Hematopoietic multipotent progenitor cell treated with erythropoietin and hydrocortisone succinate and interleukin-3 and kit ligand, for 4 days (in vitro differentiated cells): ENCODE measurements around the gene SESN1.
"Not testable (repeated sequence)": the region's sequence is repeated elsewhere in the genome, so short reads cannot be mapped to it uniquely, and the experiment has no call there.

Experiments used
- DNase-seq: peaks from one replicate; pipeline ENCODE4 v3.0.0-alpha.2; 2015

The SESN1 gene

DNA sequence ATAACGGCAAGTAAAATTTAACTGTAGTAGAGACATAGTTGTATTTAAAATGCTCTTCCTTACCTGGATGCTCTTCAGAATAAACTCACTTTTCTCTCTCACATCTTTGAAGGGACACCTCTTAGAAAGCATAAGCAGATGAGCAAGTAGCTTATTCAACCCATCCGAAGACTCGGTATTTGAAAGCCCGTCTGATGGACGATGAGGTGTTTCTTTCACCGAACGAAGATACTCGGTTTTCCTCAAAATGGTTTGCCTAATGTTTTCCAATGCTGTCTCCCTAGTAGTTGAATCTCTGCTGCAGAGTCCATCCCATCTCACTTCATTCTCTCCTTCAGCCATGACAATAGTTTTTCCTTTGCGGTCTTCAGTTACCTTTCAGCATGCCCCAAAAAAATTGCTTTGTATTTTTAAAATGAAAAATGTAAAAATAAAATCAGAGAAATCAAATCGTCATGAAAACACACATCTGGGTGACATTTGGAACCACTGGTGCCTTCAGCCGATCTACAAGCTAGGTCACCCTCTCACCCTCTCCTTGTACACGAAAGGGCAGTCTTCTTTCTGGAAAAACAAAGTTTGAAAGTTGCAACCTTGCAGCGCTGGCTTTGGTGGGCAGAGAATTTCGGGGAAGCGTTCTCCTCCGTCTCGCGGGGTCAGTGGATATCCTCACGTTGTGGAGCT, 772 bp downstream of the SESN1 start:
- DNase-seq, result no peak

DNA sequence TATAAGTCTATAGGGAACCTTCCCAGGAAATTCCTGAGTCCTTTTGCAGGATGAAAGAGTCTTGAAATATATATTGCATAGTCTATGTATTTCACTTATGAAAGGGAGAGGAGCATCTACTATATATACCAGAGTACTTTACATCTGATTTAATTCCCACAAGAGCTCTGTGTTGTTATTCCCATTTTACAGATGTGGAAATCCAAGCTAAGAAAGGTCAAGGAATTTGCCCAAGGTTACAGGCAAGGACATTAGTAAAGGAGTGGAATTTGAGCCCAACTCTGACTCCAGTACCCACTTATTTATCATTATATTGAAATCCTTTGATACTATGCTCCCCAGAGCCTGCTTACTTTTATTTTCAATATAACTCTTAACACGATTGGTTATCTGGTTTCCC, 2.6 kb downstream of the SESN1 start:
- DNase-seq, result no peak

DNA sequence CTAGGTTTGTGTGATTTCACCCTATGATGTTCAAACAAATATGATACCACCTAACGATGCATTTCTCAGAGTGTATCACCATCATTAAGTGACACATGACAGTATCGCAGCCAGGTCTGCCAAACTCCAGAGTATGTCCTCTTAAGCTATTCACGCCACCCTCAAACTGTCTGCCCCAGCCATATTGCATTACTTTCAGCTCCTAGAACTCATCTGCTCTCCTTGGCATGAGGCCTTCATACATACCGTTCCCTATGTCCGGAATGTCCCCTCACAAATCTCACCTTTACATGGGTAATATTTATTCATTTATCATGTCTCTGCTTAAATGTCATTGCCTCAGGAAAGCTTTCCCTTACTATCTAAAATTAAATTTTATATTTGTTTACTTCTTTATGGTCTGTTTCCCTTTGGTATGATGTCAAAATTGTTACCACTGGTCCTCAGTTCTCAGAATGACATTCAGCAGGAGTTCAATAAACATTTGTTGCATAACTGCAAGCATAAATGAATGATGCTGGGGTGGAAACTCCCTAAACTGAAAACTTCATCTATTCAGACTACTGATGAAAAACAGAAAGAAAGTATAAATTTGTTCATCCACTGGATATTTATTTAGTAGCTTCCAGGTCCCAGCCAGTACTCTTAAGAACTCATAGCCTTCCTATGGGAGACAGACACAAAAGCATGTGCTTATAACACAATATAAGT, 3.2 kb downstream of the SESN1 start:
- DNase-seq, result no peak

DNA sequence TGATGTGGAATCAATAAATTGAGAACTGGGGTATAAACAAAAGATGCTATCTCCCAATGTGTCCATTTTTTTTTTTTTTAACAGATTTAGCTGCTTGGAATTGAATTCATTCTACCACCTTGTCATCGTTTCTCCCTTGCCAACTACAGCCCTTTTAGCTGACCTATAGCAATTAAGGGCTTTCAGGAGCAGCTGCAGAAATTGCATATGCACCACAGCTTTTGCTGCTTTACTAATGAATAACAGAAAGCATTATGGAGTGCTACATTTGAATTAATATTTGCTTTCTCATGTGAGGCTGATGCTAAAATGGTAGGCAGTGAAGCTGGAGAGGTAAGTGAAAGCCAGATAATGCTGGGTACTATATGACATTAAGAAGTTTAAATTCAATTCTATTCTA, 5.7 kb downstream of the SESN1 start:
- DNase-seq, result no peak

DNA sequence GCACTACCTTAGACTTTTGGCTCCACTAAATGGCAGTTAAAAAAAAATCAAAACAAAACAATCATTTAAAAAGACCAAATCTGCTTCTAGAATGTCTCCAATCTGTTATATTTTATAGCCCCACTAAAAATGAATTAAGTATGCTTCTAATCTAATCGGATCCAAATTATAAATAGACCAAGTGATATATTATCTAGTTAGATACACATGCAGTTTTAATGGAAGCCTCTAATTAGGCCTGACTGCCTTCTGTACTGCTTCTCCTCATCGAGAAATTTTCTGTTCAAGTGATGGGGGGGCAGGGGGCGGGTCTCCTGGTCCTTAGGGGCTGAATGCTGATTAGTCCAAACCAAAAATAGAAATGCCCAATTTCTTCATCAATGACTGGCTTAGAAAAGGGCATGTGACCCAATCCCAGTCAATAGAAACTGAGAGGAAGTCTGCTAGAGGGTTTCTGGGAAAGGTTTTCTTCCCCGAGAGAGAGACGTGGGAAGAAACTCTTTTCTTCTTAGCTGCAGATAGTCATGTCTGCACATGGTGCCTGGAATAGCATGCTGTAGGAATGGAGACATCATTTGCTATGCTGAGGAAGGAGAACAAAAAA, 6.9 kb downstream of the SESN1 start:
- no peak for DNase-seq

DNA sequence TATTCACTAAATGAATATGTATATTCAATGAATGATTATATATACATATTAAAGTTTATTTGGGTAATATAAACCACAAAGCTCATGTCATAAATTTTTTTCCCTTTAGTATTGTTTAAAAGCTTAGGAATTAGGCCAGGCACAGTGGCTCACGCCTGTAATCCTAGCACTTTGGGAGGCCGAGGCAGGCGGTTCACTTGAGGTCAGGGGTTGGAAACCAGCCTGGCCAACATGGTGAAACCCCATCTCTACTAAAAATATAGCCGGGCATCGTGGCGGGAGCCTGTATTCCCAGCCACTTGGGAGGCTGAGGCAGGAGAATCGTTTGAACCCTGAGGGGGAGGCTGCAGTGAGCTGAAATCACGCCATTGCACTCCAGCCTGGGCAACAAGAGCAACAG, 10.5 kb downstream of the SESN1 start:
- DNase-seq, result not testable (repeated sequence)

DNA sequence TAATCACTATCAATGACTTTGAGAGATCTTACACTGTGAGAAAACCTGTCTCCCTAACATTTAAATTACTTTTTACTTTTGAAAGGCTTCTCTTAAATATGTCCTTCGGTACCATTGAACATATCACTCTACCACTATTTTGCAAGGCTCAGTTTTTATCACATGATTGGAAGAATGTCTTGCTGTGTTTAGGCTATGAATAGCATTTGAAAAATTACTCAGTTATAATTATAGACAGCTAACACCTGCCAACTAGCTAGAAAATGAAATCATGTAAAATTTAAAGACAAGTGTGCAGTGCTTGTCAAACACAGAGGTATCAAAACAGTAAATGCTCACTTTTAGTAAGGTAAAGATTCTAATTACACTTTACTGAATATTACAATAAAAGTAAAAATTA, 11.0 kb downstream of the SESN1 start:
- no peak for DNase-seq

DNA sequence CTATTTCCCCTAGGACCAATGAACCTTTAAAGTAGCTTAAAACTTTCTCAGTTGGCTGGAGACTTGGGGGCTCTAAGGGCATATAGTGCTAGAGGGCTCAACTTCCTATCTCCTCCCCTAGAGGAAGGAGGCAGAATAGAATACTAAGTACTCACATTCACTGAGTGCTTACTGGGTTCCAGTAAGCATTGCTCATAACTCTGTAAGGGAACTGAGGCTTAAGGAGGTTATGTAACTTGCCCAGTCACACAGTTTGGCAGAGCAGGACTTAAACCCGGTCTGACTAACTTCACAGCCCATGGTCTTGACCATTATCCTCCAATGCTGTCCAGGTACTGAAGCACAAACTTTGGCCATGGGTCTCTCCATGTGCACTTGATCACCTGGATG, 12.5 kb downstream of the SESN1 start:
- DNase-seq, result peak; percentile 42

DNA sequence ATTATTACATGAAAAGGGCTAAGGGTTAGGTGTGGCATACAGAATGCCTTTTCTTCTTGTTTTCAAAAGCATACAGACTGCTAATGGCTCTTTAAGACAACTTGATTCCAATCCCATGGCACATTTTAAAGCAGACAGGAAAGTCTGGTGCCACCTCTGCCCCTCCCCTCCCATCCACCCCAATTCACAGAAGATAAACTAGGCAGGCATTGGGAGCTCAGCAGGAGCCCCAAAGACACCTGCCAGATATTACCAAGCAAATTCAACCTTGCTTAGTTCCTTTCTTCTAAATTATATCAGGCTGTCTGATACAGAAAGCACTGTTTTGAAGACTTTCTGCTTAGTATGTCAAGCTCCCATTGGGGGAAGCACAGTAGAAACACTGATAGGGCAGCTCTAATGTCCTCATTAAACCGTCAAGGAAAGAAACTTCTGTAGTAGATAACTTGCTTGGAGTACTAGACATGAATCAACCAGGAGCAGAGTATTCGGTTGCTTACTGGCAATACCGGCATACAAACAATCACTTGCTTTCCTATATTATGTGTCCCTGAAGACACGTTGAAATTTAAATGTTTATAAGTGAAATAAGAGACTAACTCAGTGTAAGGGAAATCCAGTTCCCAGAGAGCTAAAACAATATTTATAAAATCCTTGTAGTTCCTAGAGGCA, 13.0 kb downstream of the SESN1 start:
- no peak for DNase-seq

DNA sequence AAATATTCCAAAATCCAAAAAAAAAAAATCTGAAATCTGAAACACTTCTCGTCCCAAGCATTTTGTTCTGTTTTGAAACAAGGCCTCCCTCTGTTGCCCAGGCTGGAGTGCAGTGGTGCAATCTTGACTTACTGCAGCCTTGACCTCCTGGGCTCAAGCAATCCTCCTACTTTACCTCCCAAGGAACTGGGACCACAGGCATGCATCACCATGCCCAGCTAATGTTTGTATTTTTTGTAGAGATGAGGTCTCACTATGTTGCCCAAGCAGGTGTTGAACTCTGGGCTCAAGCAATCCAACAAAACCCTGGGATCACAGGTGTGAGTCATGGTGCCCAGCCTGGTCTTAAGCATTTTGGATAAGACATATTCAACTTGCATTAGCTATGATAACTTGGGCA, 13.6 kb downstream of the SESN1 start:
- no peak for DNase-seq

DNA sequence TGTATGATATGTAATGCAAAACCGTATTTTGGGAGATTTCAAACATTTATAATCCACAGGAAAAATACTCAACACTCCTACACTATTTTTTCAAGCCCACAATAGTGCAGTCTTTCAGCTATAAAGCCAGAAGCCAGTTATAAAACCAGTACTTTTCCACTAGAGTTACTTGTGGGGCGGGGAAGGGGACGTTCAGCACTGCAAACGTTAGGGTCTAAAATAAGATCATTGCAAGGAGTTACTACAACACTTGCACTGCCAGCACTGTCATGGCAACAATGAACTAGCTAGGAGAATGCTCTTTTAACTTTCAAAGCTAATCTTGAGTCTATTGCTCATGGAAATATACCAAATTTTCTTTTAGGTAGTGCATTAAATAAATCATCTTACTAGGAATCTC, 14.7 kb downstream of the SESN1 start:
- DNase-seq, result peak; percentile 51

DNA sequence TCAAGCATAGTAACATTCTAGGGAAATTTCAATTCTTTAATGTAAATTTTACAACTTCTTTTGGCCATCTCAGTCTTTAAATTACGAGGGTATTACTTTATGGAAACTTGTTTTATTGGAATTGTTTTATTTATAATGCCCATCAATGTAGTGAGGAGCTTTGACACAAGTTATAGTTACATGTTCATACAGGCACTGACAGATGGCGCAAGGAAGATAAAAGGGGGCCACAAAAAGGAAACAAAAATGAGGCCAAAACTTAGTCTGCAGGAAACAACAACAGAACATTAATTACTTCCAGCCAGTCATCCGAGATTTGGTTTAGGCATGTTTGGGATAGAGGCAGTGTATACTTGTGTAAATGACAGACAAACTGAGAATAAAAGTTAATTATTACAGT, 18.3 kb downstream of the SESN1 start:
- peak; percentile 79 for DNase-seq

DNA sequence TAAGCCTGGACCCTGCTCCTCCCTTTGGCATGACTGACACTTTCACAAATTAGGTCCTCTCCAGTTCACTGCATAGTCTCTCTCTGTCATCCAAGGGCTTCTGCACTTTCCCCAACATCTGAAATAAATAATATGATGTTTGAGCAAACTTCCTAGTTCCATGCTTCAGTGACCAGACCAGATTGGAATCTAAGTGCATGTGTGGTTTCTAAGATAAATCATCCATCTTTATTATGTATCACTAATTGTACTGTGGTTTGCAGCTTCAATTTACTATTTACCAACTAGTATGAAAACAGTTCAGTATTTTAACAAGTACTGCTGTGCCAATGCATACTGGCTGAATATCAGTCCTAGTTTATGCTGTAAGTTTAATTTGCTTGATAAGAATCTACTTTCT, 18.7 kb downstream of the SESN1 start:
- DNase-seq, result no peak

DNA sequence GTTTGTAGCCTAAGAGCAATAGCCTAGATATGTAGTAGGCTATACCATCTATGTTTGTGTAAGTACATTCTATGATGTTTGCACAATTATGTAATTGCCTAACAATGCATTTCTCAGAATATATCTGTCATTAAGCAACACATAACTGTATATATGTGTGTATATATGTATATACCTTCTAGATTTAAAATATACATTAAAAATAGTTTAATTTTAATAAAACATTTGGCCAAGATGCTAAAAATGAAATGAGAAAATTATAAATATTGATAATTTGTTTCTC, 20.6 kb downstream of the SESN1 start:
- DNase-seq, result no peak

DNA sequence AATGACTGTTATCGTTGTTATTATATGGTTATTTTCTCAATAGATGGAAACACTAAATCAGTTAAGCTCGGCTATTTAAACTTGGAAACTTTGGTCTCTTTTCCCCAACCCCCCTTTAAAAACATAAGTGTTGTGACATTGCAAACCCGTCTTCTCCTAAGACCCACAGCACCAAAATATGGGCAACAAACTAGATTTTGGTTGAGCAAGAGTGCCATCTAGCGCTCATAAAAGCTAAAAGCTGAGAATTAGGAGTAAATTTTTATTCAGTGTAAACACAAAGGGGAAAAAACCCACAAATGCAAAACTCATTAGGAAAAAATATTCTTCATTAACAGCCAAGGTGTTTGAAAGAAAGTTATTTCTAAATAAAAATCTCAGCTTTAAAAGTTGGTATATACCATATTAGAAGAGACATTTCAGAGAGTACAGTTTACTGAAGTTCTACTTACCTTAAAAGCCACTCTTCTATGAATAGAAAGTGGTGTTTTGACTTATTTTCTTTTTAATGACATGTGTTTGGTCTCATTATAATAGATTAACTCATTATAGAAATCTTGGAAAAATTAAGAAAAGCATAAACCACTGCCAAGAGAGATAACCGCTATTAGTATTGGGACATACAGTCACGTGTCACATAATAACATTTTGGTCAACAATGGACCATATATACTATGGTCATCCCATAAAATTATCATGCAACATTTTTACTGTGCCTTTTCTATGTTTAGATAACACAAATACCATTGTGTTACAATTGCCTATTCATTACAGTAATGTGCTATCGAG, 21.1 kb downstream of the SESN1 start:
- DNase-seq, result peak; percentile 90

DNA sequence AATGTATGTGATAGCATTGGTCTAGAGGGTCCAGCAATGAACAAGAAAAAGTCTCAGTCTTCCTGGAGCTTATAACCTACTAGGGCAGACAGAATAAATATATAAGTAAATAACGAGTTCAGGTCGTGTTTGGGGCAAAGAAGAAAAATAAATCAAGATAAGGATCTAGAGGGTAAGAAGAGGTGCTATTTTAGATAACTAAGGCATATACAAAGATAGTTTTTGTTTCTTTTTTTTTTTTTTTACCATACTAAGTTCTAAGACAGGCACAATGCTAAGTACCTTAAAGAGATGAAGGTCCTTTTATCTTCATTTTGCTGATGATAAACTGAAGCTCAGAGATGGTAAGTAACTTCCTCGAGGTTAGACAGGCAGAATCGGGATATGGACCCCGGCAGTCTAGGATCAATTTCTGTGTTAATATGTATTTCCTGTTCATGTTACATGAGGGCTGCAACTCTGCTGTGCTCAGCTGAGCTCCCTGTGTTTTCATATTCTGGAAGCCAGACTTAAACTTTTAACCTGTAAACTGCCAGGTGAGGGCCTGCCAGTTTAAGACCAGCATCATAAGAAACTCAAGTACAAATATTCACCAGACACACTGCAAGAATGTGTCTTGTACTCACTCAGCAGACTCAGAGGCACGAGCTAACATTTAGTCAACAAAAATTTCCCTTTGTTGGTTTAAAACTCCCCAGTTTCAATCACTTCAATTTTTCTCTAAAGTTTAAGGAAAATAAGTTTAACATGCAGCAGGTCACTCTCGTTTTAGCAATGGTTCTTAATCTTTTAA, 23.3 kb downstream of the SESN1 start:
- no peak for DNase-seq

DNA sequence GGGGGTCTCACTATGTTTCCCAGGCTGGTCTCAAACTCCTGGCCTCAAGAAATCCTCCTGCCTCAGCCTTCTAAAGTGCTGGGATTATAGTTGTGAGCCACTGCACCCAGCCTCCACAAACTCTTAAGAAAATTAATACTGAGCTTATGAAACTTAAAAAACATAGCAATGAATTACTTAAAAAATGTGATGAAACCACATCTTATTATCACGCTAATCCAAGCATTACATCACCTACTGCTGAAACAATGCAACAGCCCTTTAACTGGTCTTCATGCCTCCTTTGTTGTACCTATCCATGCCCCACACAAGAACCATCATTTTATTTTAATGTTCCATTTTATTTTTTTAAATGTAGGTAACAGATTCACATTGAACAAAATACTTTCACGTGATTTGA, 24.9 kb downstream of the SESN1 start:
- peak; percentile 49 for DNase-seq

DNA sequence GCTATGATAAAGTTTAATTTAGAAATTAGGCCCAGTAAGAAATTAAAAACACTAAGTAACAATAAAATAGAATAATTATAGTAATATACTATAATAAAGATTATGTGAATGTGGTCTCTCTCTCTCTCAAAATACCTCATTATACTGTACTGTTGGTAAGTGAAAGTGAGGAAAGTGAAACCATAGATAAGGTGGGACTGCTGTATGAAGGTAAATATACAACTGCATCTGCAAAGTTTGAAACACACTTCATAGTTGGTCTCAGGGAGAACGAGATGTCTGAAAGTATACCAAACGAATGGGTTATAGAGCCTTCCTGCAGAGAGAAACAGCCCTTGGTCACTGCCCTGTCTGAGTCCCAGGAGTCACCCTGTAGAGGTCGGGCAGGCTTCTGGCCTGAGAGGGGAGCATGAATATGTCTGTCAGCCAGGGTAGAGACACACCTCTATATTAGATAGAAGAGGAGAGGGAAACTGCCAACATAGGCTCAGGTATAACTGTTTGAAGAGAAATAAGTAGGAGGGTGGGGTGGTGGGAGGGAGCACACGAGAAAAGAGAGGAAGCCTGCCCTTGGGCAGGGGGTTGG, 31.8 kb downstream of the SESN1 start:
- no peak for DNase-seq

DNA sequence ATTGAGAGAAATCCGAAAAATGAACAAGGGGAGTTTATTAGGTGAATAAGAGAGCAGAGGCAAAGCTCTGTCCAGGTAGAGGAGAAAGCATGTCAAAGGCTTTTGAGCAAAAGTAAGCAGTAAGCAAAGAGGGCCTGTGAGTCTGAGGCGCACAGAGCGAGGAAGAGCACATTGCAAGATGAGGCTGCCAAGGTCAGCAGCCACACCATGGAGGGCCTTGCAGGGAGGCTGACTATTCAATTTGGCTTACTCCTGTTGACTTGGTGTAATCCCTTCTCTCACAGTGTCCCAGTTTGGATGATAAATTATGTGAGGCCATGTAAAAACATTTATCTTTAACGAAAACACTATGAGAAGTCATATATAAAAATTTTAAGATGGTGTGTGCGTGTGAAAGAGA, 32.4 kb downstream of the SESN1 start:
- no peak for DNase-seq

DNA sequence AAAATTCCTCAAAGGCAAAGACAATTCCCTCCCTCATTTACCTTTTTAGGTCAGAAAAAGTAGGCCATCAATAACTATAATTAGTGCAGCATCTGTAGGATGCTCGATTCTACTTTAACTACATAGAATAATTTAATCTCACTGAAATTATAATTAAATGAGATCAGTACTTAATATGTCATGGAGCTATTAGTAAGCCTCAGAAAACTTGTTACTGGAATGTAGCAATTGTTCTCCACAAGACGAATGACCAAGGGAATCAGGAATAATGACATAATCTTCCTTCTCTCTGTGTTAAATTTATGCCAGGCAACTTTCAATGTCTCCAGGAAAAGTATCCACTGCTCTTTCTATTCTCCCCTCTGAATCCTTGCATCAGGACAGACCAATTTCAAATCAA, 34.1 kb downstream of the SESN1 start:
- DNase-seq, result no peak

DNA sequence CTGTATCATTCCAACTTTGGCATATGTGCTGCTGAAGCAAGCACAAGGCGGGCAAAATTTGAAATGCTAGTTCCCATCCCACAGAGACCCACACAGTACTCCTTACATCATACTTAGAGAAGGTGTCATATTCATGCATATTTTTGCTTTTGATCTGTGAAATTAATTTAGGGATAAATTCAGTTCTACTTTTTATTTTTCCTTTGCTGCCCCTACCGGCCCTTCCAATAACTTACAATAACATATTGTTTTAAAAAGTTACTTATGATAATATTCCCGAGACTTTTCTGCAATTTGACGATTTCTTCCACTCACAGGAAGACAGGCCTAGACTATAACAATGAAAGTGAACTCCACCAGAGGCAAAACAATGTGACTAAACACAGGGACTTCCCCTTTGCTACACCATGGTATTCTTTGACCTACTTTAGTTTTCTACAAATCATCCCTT, 35.0 kb downstream of the SESN1 start:
- DNase-seq, result peak; percentile 60

DNA sequence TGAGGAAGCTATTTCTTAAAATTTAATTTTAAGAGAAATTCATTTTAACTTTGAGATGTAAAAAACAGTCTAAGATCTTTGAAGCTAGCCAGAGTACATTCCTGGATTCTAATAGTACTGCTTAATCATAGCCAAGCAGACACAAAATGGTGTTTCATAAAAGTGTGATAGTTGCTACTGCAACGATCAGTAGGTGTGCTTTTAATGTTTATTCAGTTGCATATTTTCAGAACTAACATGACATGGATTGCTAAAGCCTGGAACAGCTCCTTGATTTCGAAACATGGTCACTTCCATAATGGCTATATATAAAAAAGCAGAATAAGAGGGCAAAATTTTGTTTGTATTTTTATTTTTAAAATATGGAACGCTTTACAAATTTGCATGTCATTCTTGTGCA, 35.5 kb downstream of the SESN1 start:
- no peak for DNase-seq
